Lung (tissue), 12 donors: Measurements from ENCODE around the gene BRD9. TPM values are rescaled to one million over a fixed set of nuclear protein-coding genes. Genes with fewer than 3 reads are reported as not detected.

Experiments
- ATAC-seq: fragments of 200-7000 bp; cut with Tn5 transposase; one replicate; pipeline ENCODE4 v1.9.1; 2020; ENCODE audit warnings: moderate number of reproducible peaks; ENCODE audit not compliant: insufficient read depth, low FRiP score
- DNase-seq, 3 donors: peaks; one replicate each; pipeline ENCODE4 v3.0.0-alpha.2; 2013 to 2017
- H3K27ac ChIP-seq, 2 donors: one replicate each; pipeline ENCODE4 v1.5.1; 2013; ENCODE audit warnings: mild to moderate bottlenecking in 2 of 2, moderate library complexity in 2 of 2, control low read depth in 1 of 2, inconsistent platforms in 1 of 2, low read depth in 1 of 2, low read length in 1 of 2
- H3K27me3 ChIP-seq, 3 donors: one replicate each; pipeline ENCODE4 v1.5.1; 2013; ENCODE audit warnings: low read length in 2 of 3; ENCODE audit not compliant: control insufficient read depth in 3 of 3, insufficient read depth in 3 of 3
- H3K36me3 ChIP-seq, 4 donors: one replicate each; pipeline ENCODE4 v1.5.1; 2013; ENCODE audit warnings: low read length in 4 of 4, mild to moderate bottlenecking in 1 of 4, moderate library complexity in 1 of 4; ENCODE audit not compliant: control insufficient read depth in 4 of 4, insufficient read depth in 4 of 4
- H3K4me1 ChIP-seq, 5 donors: one replicate each; pipeline ENCODE4 v1.5.1; 2013; ENCODE audit warnings: low read length in 5 of 5, mild to moderate bottlenecking in 2 of 5, moderate library complexity in 1 of 5; ENCODE audit not compliant: control insufficient read depth in 5 of 5, insufficient read depth in 5 of 5
- H3K4me3 ChIP-seq: one replicate; pipeline ENCODE4 v1.5.1; 2013; ENCODE audit warnings: mild to moderate bottlenecking, control low read depth, moderate library complexity
- H3K9ac ChIP-seq, 2 donors: one replicate each; pipeline ENCODE4 v1.5.1; 2013; ENCODE audit warnings: low read length in 2 of 2, control low read depth in 1 of 2; ENCODE audit not compliant: insufficient read depth in 1 of 2
- H3K9me3 ChIP-seq, 4 donors: one replicate each; pipeline ENCODE4 v1.5.1; 2013; ENCODE audit warnings: low read length in 3 of 4, mild to moderate bottlenecking in 1 of 4, moderate library complexity in 1 of 4; ENCODE audit not compliant: control insufficient read depth in 4 of 4, insufficient read depth in 3 of 4
- CTCF ChIP-seq: IDR thresholded peaks from 2 replicates; pipeline ENCODE4 v1.5.1; 2012; ENCODE audit warnings: mild to moderate bottlenecking; ENCODE audit errors: control extremely low read depth, extremely low read depth
- WGBS, 2 donors: extraction: QIAGEN DNeasy Blood & Tissue Kit; methylation state at CpG; one replicate each; pipeline ENCODE4 v1.1.7; 2013; 5-methylcytosine and 5-hydroxymethylcytosine counted together
- polyA plus RNA-seq, 2 donors: library from polyadenylated mRNA; stranded (reverse); fragments of 200-250 nt; gene quantifications; one replicate each; pipeline ENCODE4 v1.2.1, GENCODE V29; 2013
- total RNA-seq, 2 donors: library from RNA; depleted of rRNA in 1 of 2; stranded (reverse); fragments of >200 nt in 1 of 2; gene quantifications; one replicate each; pipeline ENCODE4 v1.2.1, GENCODE V29; 2014 to 2021
- donor health status: control.
- donor health status: control.
- donor health status: Bipolar disorder and iron deficiency.
- donor health status: healthy.
- donor health status: DM: yes; HTN: yes; CAD: no.

BRD9 gene
- total and polyA plus RNA-seq, 4 donors: 24.3 to 69.7 (median 37.3) TPM

GRCh38 chr5:887947-888637 is 4.5 kb downstream of the BRD9 start:
- no peaks in the 10 kb centered on the region for H3K27me3 ChIP-seq
- 90 to 95% methylated on average over 14 of the region's 14 CpGs for WGBS, 2 donors
- no peaks in the 10 kb centered on the region for H3K9me3 ChIP-seq
- peaks cover 35 to 59% (median 51%) of the 10 kb centered on the region in 4 donors for H3K36me3 ChIP-seq
- no peak overlapping the region for H3K27ac ChIP-seq
- H3K4me1 ChIP-seq: peaks cover 0 to 14% (median 6%) of the 10 kb centered on the region in 5 donors
- no peak for ATAC-seq
- no peak for TF ChIP-seq CTCF
- no peak overlapping the region for H3K9ac ChIP-seq
- no peak overlapping the region for H3K4me3 ChIP-seq
- DNase-seq: no peak

GRCh38 chr5:886716-887325 is 5.8 kb downstream of the BRD9 start:
- Histone ChIP-seq H3K4me3 (no peak overlapping the region), H3K9me3 (peaks cover 0 to 5% (median 0%) of the 10 kb centered on the region in 4 donors), H3K27ac (no peak overlapping the region), H3K4me1 (peaks cover 0 to 12% (median 6%) of the 10 kb centered on the region in 5 donors), H3K36me3 (peaks cover 37 to 68% (median 62%) of the 10 kb centered on the region in 4 donors), H3K27me3 (no peaks in the 10 kb centered on the region), H3K9ac (no peak overlapping the region)
- DNase-seq (no peak), ATAC-seq (no peak)
- WGBS, 2 donors: 94 to 97% methylated on average over 26 of the region's 26 CpGs
- no peak for TF ChIP-seq CTCF

- no peak overlapping the region for H3K4me3 ChIP-seq
- TF ChIP-seq CTCF: no peak
- H3K9ac ChIP-seq: no peak overlapping the region
- no peaks in the 10 kb centered on the region for H3K27me3 ChIP-seq
- H3K27ac ChIP-seq: no peak overlapping the region
- no peak for DNase-seq
- H3K9me3 ChIP-seq: peaks cover 0 to 5% (median 0%) of the 10 kb centered on the region in 4 donors
- peaks cover 45 to 73% (median 61%) of the 10 kb centered on the region in 4 donors for H3K36me3 ChIP-seq
- ATAC-seq: no peak
- 92 to 98% methylated on average over 13 of the region's 13 CpGs for WGBS, 2 donors
- peaks cover 0 to 5% (median 0%) of the 10 kb centered on the region in 5 donors for H3K4me1 ChIP-seq
Observed at GRCh38 chr5:886036-886435, 6.6 kb downstream of the BRD9 start.
